HG03565 (cell line): ENCODE measurements around the gene AMPH.
"Not testable (repeated sequence)": the region's sequence is repeated elsewhere in the genome, so short reads cannot be mapped to it uniquely, and the experiment has no call there.

Source experiments
- ATAC-seq: cut with Tn5 transposase; IDR thresholded peaks from one replicate; pipeline ENCODE4 v1.9.1; 2021; ENCODE audit warnings: mild to moderate bottlenecking, moderate library complexity; ENCODE audit not compliant: unreplicated experiment

The AMPH gene

GRCh38 chr7:38354271-38354851 is 276.8 kb downstream of the AMPH start:
- ATAC-seq, result peak; percentile 19

GRCh38 chr7:38353431-38353881 is 277.7 kb downstream of the AMPH start:
- not testable (repeated sequence) for ATAC-seq

- ATAC-seq, result no peak
These were observed 279.6 kb downstream of the AMPH start for GRCh38 chr7:38351601-38352000.

- not testable (repeated sequence) for ATAC-seq
These were observed 280.4 kb downstream of the AMPH start for GRCh38 chr7:38350777-38351176.

GRCh38 chr7:38349869-38350583 is 281.1 kb downstream of the AMPH start:
- ATAC-seq, result peak; percentile 79

- peak; percentile 37 for ATAC-seq
These were observed 281.9 kb downstream of the AMPH start for GRCh38 chr7:38349126-38349795.

- not testable (repeated sequence) for ATAC-seq
These were observed 285.6 kb downstream of the AMPH start for GRCh38 chr7:38345299-38346172.

GRCh38 chr7:38344741-38345140 is 286.4 kb downstream of the AMPH start:
- peak; percentile 31 for ATAC-seq

- not testable (repeated sequence) for ATAC-seq
These were observed 289.0 kb downstream of the AMPH start for GRCh38 chr7:38342135-38342534.

- ATAC-seq, result not testable (repeated sequence)
These were observed 289.9 kb downstream of the AMPH start for GRCh38 chr7:38341172-38341705.

GRCh38 chr7:38339953-38340819 is 291.0 kb downstream of the AMPH start:
- ATAC-seq, result no peak

- ATAC-seq, result not testable (repeated sequence)
These were observed 295.0 kb downstream of the AMPH start for GRCh38 chr7:38336148-38336515.

GRCh38 chr7:38335492-38336147 is 295.6 kb downstream of the AMPH start:
- peak; percentile 96 for ATAC-seq

- no peak for ATAC-seq
These were observed 296.1 kb downstream of the AMPH start for GRCh38 chr7:38335128-38335491.

GRCh38 chr7:38334163-38334562 is 297.0 kb downstream of the AMPH start:
- ATAC-seq, result no peak
